GM19238 (cell line): ENCODE results near the gene FOLH1.
"Not testable (repeated sequence)": the region's sequence is repeated elsewhere in the genome, so short reads cannot be mapped to it uniquely, and the experiment has no call there.

Experiments
- DNase-seq: peaks from one replicate; pipeline ENCODE4 v3.0.0; 2011; ENCODE audit warnings: low spot score; ENCODE audit not compliant: insufficient read length

FOLH1 gene

GRCh38 chr11:49208006-49208721 lies at the start of gene FOLH1:
FOLH1 (minus strand) TSS chr11:49208602; CDS start chr11:49208409, 193 bp downstream.
- DNase-seq, result no peak

GRCh38 chr11:49255148-49255547 lies 46.7 kb upstream of the FOLH1 start:
- DNase-seq, result not testable (repeated sequence)

- not testable (repeated sequence) for DNase-seq
Measured at GRCh38 chr11:49251212-49251611, 42.8 kb upstream of the FOLH1 start.

GRCh38 chr11:49250398-49251115 lies 42.2 kb upstream of the FOLH1 start:
- DNase-seq, result not testable (repeated sequence)

GRCh38 chr11:49249363-49249762 lies 41.0 kb upstream of the FOLH1 start:
- not testable (repeated sequence) for DNase-seq

DNA sequence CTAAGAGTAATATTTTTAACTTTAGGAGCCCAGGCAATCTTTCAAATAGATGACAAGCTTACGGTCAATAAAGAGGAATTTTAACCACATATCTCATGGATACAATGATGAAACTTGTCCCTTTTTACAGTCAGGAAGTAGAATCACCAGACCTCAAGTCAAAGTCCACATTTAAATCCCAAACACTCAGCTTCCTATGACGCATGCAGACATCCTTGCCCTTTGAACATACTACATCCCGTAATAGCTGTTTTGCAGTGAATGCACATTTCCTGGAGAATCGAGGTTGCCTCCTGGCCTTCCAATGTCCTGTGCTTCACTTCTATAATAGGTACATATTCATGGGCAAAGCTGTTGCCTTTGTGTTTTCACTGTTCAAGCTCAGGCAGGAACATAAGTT lies 25.3 kb upstream of the FOLH1 start:
- not testable (repeated sequence) for DNase-seq

- not testable (repeated sequence) for DNase-seq
Measured at GRCh38 chr11:49233019-49233418, 24.6 kb upstream of the FOLH1 start.

DNA sequence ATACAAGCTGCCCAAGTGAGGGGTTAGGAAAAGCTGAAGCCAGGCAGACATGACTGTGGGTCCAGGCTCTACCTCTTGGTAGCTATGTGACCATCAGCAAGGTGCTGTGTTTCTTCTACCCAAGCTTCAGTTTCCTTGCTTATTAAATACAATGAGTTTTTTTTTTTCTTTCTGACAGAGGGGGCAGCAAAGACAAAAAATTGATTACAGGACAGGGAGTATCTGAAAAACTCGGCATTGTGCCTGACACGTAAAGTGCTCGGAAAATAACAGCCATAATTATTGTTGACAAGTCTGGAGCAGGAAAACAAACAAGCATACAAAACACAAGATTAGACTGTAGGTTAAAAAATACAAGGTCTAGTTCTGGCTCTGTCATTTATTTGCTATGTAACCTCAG lies 23.3 kb upstream of the FOLH1 start:
- DNase-seq, result not testable (repeated sequence)

- DNase-seq, result not testable (repeated sequence)
Measured at GRCh38 chr11:49230534-49230933, 22.1 kb upstream of the FOLH1 start.

DNA sequence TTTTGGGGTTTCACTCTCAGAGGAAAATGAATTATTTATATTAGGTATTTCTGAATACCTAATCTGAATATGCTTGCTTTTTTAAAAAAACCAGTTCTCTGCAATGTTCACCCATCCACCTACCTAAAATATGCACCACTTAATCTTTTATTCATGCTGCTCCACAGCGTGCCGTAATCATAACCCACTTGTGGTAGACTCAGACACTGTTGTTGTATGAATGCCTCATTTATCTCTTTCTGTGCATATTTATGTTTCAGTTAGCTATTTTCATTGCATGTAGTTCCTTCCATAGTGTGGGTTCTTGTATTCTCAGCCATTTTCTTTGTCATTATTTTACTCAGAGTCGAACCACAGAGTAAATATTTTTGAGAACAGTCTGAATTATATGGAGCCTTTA lies 21.6 kb upstream of the FOLH1 start:
- DNase-seq, result not testable (repeated sequence)

DNA sequence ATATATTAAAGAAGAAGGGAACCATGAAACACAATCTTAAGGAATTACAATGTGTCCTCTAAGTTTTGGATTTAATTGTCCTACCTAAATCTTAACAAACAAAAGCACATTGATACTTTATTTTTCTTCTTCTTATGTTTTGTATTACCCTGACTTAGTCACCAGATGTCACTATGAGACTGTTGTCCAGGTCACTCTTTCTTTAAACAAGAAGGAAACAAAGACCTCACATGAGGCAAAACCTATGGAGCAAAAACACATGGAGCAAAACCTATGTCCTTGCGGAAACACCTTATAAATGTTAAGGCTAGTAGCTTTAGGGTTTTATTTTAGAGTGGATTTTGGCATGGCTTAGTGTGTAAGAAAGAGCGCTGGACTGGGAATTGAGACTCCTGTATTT lies 20.7 kb upstream of the FOLH1 start:
- DNase-seq, result not testable (repeated sequence)

DNA sequence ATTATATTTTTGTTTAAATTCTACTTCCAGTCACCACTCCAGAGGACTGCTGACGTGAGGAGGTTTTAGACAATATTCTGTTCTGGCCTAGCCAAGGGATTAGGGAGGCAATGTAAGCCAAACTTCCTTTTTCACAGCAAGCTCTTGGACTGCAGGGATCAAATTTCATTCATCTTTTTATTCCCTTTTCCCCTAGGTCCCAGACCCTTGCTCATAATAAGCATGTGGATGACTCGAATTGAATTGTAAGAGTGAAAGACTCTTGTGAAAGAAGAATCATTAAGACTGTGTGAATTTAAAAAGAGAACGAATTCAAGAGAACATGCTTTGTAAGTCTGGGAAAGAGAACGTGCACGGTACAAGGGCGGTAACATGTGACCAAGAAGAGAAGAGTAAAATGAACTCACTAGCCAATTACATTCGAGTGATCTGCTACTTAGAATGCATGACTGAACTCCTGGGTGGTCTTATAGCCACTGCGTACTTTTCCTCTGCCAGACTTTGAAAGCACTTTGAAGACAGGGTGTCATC lies 16.9 kb upstream of the FOLH1 start:
- not testable (repeated sequence) for DNase-seq

DNA sequence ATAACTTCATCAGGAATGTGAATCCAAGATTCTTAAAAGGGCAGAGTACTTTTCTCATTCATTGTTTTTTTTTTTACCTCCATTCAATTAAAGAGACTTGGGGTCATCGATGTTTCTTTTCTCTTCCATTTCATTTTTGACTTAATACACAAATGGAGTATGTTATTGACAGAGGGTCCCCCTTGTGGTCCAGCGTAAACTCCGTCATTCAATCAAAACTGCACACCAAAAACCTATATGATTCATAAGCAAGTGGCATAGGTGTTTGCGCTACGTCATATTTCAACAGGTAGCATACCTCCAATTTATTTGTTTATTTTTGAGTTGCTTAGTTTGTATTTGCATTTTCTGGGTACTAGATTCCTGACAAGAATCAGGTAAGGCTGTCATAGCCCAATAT lies 12.7 kb upstream of the FOLH1 start:
- DNase-seq, result no peak

- DNase-seq, result no peak
Measured at GRCh38 chr11:49213026-49213560, 4.7 kb upstream of the FOLH1 start.

DNA sequence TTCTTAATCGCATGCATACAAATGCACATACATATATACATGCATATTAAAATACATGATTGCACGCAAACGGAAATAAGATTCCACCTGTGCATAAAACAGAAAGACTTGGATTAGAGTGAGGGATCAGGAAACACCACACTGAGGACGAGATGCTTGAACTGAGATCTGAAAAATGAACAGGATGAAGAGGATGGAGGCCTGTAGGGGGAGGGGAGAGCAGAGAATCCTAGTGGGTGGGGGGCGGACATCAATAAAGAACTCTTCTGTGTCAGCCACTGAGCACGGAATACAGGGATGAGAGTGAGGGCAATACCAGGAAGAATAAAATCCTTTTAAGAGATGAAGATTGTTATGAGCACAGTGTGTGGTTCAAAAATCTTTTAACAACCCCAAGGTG lies 1.4 kb downstream of the FOLH1 start:
- DNase-seq, result not testable (repeated sequence)

DNA sequence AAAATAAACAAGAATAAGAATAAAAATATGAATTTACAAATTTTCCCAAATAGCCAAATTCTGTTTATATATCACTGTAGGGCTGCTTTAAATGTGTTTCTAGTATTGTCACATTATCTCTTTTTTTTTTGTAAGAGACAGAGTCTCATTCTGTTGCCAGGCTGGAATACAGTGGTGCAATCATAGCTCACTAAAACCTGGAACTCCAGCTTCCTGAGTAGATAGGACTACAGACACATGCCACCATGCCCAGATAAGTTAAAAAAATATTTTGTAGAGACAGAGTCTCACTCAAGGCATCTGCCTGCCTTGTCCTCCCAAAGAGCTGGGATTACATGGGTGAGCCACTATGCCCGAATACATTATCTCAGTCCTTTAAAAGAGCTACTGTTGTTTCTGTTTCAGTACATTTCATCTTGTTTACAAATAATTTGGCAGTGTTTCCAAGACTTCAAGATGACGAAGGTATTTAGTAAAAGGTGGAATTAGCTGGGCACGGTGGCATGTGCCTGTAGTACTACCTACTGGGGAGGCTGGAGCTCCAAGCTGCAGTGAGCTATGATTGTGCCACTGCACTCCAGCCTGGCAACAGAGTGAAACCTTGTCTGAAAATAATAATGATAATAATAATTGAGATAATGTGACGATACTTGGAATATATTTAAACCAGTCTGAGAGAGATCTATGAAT lies 6.0 kb downstream of the FOLH1 start:
- no peak for DNase-seq

DNA sequence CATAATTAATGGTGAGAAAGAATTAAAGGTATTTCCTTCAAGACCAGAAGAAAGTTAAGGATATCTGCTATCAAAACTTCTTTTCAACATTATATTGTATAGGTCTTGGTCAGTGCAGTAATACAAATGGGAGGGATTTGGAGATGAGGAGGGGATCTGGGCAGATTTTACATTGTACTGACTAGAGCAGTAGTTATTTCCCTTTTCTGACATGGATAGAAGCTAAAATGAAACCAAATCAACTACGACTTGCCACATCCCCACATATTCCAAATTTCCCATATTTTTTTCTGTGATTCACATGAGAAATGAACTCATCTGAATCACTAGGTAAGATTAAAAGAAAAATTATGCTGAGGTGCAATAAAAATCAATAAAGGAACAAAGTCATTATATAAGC lies 11.6 kb downstream of the FOLH1 start:
- not testable (repeated sequence) for DNase-seq

GRCh38 chr11:49196002-49196401 lies 12.4 kb downstream of the FOLH1 start:
- DNase-seq, result not testable (repeated sequence)

DNA sequence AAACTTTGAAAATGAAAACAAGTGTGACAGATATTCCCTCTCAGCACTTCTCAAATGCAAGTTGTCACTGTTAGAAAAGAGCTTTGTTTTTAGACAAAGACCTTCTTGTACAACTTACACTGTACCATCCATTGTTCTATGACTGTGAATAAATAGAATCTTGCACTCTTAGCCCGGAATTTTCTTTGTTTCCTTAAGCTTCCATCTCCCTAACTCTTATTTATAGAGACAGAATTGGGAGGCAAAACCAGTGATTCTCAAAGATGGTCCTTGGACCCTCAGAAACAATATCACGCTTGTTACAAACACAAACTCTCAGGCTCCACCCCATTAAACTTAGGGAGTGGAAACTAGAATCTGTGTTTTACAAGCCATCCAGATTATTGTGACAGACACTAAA lies 18.1 kb downstream of the FOLH1 start:
- not testable (repeated sequence) for DNase-seq

- DNase-seq, result not testable (repeated sequence)
Measured at GRCh38 chr11:49186225-49186624, 22.2 kb downstream of the FOLH1 start.

DNA sequence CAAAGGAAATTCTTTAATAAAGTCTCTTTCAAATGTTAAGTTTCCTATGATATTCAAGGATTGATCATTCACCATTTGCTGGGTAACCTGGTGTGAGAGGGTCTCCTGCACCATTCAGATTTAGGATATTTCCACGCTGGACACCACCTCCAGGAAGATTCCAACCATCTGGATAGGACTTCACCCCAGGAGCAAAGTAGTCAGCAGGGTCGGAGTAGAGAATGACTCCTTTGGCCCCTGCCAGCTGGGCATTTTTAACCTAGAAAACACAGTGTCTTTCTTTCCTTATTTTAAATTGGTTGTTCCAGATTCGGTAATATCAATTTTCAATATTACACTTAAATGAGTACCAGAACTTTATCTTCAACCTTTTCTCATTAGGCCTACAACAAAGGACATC lies 22.8 kb downstream of the FOLH1 start:
- not testable (repeated sequence) for DNase-seq

DNA sequence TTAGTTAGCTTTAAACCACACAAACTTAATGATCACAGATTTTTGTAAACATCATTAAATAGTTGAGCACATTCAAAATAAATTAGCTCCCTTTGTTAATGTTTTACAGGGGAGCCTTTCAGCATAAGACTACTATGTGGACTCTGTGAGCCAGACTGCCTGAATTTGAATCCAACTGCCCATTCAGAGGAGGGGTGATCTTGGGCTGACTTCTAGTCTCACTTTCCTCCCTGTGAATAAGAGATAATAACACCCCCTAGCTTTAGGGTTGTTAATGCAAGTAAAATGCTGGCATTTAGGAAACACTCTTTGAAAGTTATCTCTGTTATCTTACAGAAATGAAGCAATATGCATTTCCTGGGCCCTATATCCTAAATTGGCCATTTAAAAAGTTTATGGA lies 23.6 kb downstream of the FOLH1 start:
- not testable (repeated sequence) for DNase-seq
